Activated T-cell treated with anti-CD3 and anti-CD28 coated beads, Interleukin-2, amount 50 U/mL, for 72 hours (primary cell): ENCODE results near the gene PAQR7. TPM values are rescaled to one million over a fixed set of nuclear protein-coding genes. Genes with fewer than 3 reads are reported as not detected.

Source experiments
- ATAC-seq, 2 donors: fragments of 150-1000 bp; cut with Tn5 transposase; replicated peaks in 1 of 2; 2 replicates each; pipeline ENCODE4 v1.10.0; 2021; ENCODE audit warnings: moderate library complexity in 2 of 2, mild to moderate bottlenecking in 1 of 2
- DNase-seq, 2 donors: peaks; one replicate each; pipeline ENCODE4 v3.0.0; 2021 to 2022; ENCODE audit warnings: mixed read lengths in 1 of 2
- H3K27ac Mint-ChIP-seq: one replicate; pipeline ENCODE4 v1.8.0; 2022; ENCODE audit warnings: mild to moderate bottlenecking, moderate library complexity, mixed read lengths
- H3K27me3 Mint-ChIP-seq: one replicate; pipeline ENCODE4 v1.8.0; 2022; ENCODE audit warnings: low read depth, mixed read lengths
- H3K36me3 Mint-ChIP-seq, 2 donors: one replicate each; pipeline ENCODE4 v1.8.0; 2022; ENCODE audit warnings: mixed read lengths in 2 of 2, mild to moderate bottlenecking in 1 of 2; ENCODE audit not compliant: insufficient read depth in 2 of 2
- H3K4me1 Mint-ChIP-seq: one replicate; pipeline ENCODE4 v1.8.0; 2022; ENCODE audit warnings: low read depth, mixed read lengths
- H3K4me3 Mint-ChIP-seq, 2 donors: one replicate each; pipeline ENCODE4 v1.8.0; 2022; ENCODE audit warnings: mild to moderate bottlenecking in 2 of 2, mixed read lengths in 2 of 2, moderate library complexity in 2 of 2
- H3K9me3 Mint-ChIP-seq, 2 donors: one replicate each; pipeline ENCODE4 v1.8.0; 2022; ENCODE audit warnings: mixed read lengths in 2 of 2
- total RNA-seq, 2 donors: library from RNA; stranded (reverse); gene quantifications; one replicate each; pipeline ENCODE4 v1.2.3, GENCODE V29; 2022

The PAQR7 gene
- total RNA-seq, 2 donors from 2014 or later = 4.6 to 5.1 TPM

- peak overlapping the region; percentile 2 for H3K27ac Mint-ChIP-seq
- H3K36me3 Mint-ChIP-seq = peaks cover 0 to 9% of the 10 kb centered on the region in 2 donors
- peak; percentile 90 to 95 for ATAC-seq
- H3K27me3 Mint-ChIP-seq = no peaks in the 10 kb centered on the region
- H3K4me1 Mint-ChIP-seq = peaks cover 17% of the 10 kb centered on the region
- H3K9me3 Mint-ChIP-seq = no peaks in the 10 kb centered on the region
- H3K4me3 Mint-ChIP-seq = no peak overlapping the region
- peak; percentile 90 to 91 for DNase-seq
Measured at GRCh38 chr1:25895365-25895990, 20.0 kb upstream of the PAQR7 start.

- DNase-seq = no peak
- no peak for ATAC-seq
- Mint-ChIP-seq H3K27ac (no peak overlapping the region), H3K4me3 (no peak overlapping the region), H3K36me3 (no peaks in the 10 kb centered on the region), H3K27me3 (no peaks in the 10 kb centered on the region), H3K4me1 (peaks cover 23% of the 10 kb centered on the region), H3K9me3 (no peaks in the 10 kb centered on the region)
Measured at GRCh38 chr1:25893116-25893515, 17.6 kb upstream of the PAQR7 start.

GRCh38 chr1:25891606-25892005 is 16.1 kb upstream of the PAQR7 start:
- no peaks in the 10 kb centered on the region for H3K36me3 Mint-ChIP-seq
- no peak overlapping the region for H3K27ac Mint-ChIP-seq
- peaks cover 23% of the 10 kb centered on the region for H3K4me1 Mint-ChIP-seq
- ATAC-seq = no peak
- DNase-seq = no peak
- no peak overlapping the region for H3K4me3 Mint-ChIP-seq
- no peaks in the 10 kb centered on the region for H3K27me3 Mint-ChIP-seq
- H3K9me3 Mint-ChIP-seq = no peaks in the 10 kb centered on the region

- no peak for ATAC-seq
- H3K27me3 Mint-ChIP-seq = no peaks in the 10 kb centered on the region
Measured at GRCh38 chr1:25890239-25891034, 14.9 kb upstream of the PAQR7 start.

GRCh38 chr1:25889470-25889869 is 14.0 kb upstream of the PAQR7 start:
- Mint-ChIP-seq H3K36me3 (no peaks in the 10 kb centered on the region), H3K9me3 (no peaks in the 10 kb centered on the region), H3K4me1 (peaks cover 12% of the 10 kb centered on the region), H3K27me3 (no peaks in the 10 kb centered on the region), H3K27ac (no peak overlapping the region), H3K4me3 (no peak overlapping the region)
- ATAC-seq (no peak), DNase-seq (no peak)

More at GRCh38 chr1:25890239-25891034, 14.9 kb upstream of the PAQR7 start:
- Mint-ChIP-seq H3K4me1 (peaks cover 16% of the 10 kb centered on the region), H3K36me3 (no peaks in the 10 kb centered on the region), H3K27ac (no peak overlapping the region), H3K9me3 (no peaks in the 10 kb centered on the region), H3K4me3 (no peak overlapping the region)
- no peak for DNase-seq

- Mint-ChIP-seq H3K9me3 (no peaks in the 10 kb centered on the region), H3K27me3 (no peaks in the 10 kb centered on the region), H3K4me3 (no peak overlapping the region), H3K36me3 (no peaks in the 10 kb centered on the region), H3K27ac (no peak overlapping the region), H3K4me1 (peaks cover 12% of the 10 kb centered on the region)
- no peak for DNase-seq
- no peak for ATAC-seq
Measured at GRCh38 chr1:25888426-25888987, 13.0 kb upstream of the PAQR7 start.

- ATAC-seq (no peak), DNase-seq (no peak)
- H3K9me3 Mint-ChIP-seq = no peaks in the 10 kb centered on the region
- no peak overlapping the region for H3K4me3 Mint-ChIP-seq
- H3K4me1 Mint-ChIP-seq = peaks cover 6% of the 10 kb centered on the region
- no peaks in the 10 kb centered on the region for H3K27me3 Mint-ChIP-seq
- H3K27ac Mint-ChIP-seq = no peak overlapping the region
- H3K36me3 Mint-ChIP-seq = no peaks in the 10 kb centered on the region
Measured at GRCh38 chr1:25885602-25886001, 10.1 kb upstream of the PAQR7 start.

GRCh38 chr1:25881266-25881665 is 5.8 kb upstream of the PAQR7 start:
- ATAC-seq (peak in 1 of 2 donors; percentile 24), DNase-seq (no peak)
- Mint-ChIP-seq H3K4me3 (no peak overlapping the region), H3K27me3 (peaks cover 6% of the 10 kb centered on the region), H3K36me3 (no peaks in the 10 kb centered on the region), H3K27ac (no peak overlapping the region), H3K4me1 (peaks cover 4% of the 10 kb centered on the region), H3K9me3 (no peaks in the 10 kb centered on the region)

GRCh38 chr1:25880518-25880917 is 5.0 kb upstream of the PAQR7 start:
- Mint-ChIP-seq H3K36me3 (no peaks in the 10 kb centered on the region), H3K4me3 (no peak overlapping the region), H3K9me3 (no peaks in the 10 kb centered on the region), H3K27ac (no peak overlapping the region), H3K27me3 (peaks cover 10% of the 10 kb centered on the region), H3K4me1 (peaks cover 8% of the 10 kb centered on the region)
- ATAC-seq = no peak
- no peak for DNase-seq

GRCh38 chr1:25879675-25880074 is 4.2 kb upstream of the PAQR7 start:
- H3K36me3 Mint-ChIP-seq = no peaks in the 10 kb centered on the region
- no peak overlapping the region for H3K4me3 Mint-ChIP-seq
- ATAC-seq (no peak), DNase-seq (no peak)
- no peak overlapping the region for H3K27ac Mint-ChIP-seq
- peaks cover 13% of the 10 kb centered on the region for H3K4me1 Mint-ChIP-seq
- peaks cover 10% of the 10 kb centered on the region for H3K27me3 Mint-ChIP-seq
- H3K9me3 Mint-ChIP-seq = no peaks in the 10 kb centered on the region

- Mint-ChIP-seq H3K27ac (no peak overlapping the region), H3K4me3 (no peak overlapping the region), H3K4me1 (peaks cover 17% of the 10 kb centered on the region), H3K36me3 (no peaks in the 10 kb centered on the region), H3K27me3 (peaks cover 10% of the 10 kb centered on the region), H3K9me3 (no peaks in the 10 kb centered on the region)
- DNase-seq (no peak), ATAC-seq (no peak)
Measured at GRCh38 chr1:25878690-25879089, 3.2 kb upstream of the PAQR7 start.

GRCh38 chr1:25877155-25877554 is 1.6 kb upstream of the PAQR7 start:
- Mint-ChIP-seq H3K27ac (no peak overlapping the region), H3K4me3 (no peak overlapping the region), H3K4me1 (peaks cover 24% of the 10 kb centered on the region), H3K27me3 (peaks cover 10% of the 10 kb centered on the region), H3K9me3 (no peaks in the 10 kb centered on the region), H3K36me3 (no peaks in the 10 kb centered on the region)
- no peak for DNase-seq
- ATAC-seq = no peak

- H3K27me3 Mint-ChIP-seq = peaks cover 10% of the 10 kb centered on the region
- peak overlapping the region in 1 of 2 donors; percentile 83 for H3K4me3 Mint-ChIP-seq
- H3K36me3 Mint-ChIP-seq = no peaks in the 10 kb centered on the region
- ATAC-seq = no peak
- H3K27ac Mint-ChIP-seq = no peak overlapping the region
- no peaks in the 10 kb centered on the region for H3K9me3 Mint-ChIP-seq
- DNase-seq = no peak
- peaks cover 24% of the 10 kb centered on the region for H3K4me1 Mint-ChIP-seq
Measured at GRCh38 chr1:25876693-25877077, 1.2 kb upstream of the PAQR7 start.
